Liver (tissue), 9 donors: ENCODE measurements around the gene MRPL10. TPM values are rescaled to one million over a fixed set of nuclear protein-coding genes. Genes with fewer than 3 reads are reported as not detected.

Source experiments
- DNase-seq: peaks from one replicate; pipeline ENCODE4 v3.0.0-alpha.2; 2017; ENCODE audit warnings: low spot score
- H3K27ac ChIP-seq, 2 donors: one replicate each; pipeline ENCODE4 v1.7.0; 2013; ENCODE audit warnings: inconsistent platforms in 2 of 2, low read length in 2 of 2, control low read depth in 1 of 2, low read depth in 1 of 2, mild to moderate bottlenecking in 1 of 2
- H3K27me3 ChIP-seq, 4 donors: one replicate each; pipeline versions ENCODE4 v1.6.1 to v1.7.0; 2013; ENCODE audit warnings: low read length in 3 of 4, inconsistent platforms in 1 of 4, mild to moderate bottlenecking in 1 of 4, moderate library complexity in 1 of 4; ENCODE audit not compliant: control insufficient read depth in 4 of 4, insufficient read depth in 4 of 4
- H3K36me3 ChIP-seq, 4 donors: one replicate each; pipeline versions ENCODE4 v1.6.1 to v1.7.0; 2013; ENCODE audit warnings: low read length in 3 of 4, mild to moderate bottlenecking in 3 of 4, low read depth in 1 of 4, moderate library complexity in 1 of 4; ENCODE audit not compliant: control insufficient read depth in 4 of 4, insufficient read depth in 3 of 4
- H3K4me1 ChIP-seq, 4 donors: one replicate each; pipeline versions ENCODE4 v1.6.1 to v1.7.0; 2013; ENCODE audit warnings: low read length in 3 of 4, mild to moderate bottlenecking in 3 of 4, moderate library complexity in 1 of 4; ENCODE audit not compliant: control insufficient read depth in 4 of 4, insufficient read depth in 4 of 4
- H3K4me3 ChIP-seq, 3 donors: one replicate each; pipeline versions ENCODE4 v1.6.1 to v1.7.0; 2013; ENCODE audit warnings: low read length in 3 of 3, control low read depth in 1 of 3, low read depth in 1 of 3, mild to moderate bottlenecking in 1 of 3
- H3K9ac ChIP-seq, 2 donors: one replicate each; pipeline ENCODE4 v1.7.0; 2013; ENCODE audit warnings: low read length in 2 of 2, mild to moderate bottlenecking in 2 of 2, moderate library complexity in 2 of 2, control low read depth in 1 of 2, low read depth in 1 of 2
- H3K9me3 ChIP-seq, 4 donors: one replicate each; pipeline versions ENCODE4 v1.6.1 to v1.7.0; 2013; ENCODE audit warnings: low read length in 3 of 4; ENCODE audit not compliant: control insufficient read depth in 4 of 4
- FOXA1 ChIP-seq: IDR thresholded peaks from 2 replicates; pipeline ENCODE4 v1.6.1; 2016; ENCODE audit warnings: antibody characterized with exemption
- FOXA2 ChIP-seq: IDR thresholded peaks from 2 replicates; pipeline ENCODE4 v1.6.1; 2016; ENCODE audit warnings: antibody characterized with exemption
- GABPA ChIP-seq, 2 donors: IDR thresholded peaks in 1 of 2; conservative IDR thresholded peaks in 1 of 2; 2 replicates each; pipeline ENCODE4 v1.6.1; 2016; ENCODE audit warnings: antibody characterized with exemption in 2 of 2, mild to moderate bottlenecking in 1 of 2, moderate library complexity in 1 of 2
- HNF4A ChIP-seq, 2 donors: conservative IDR thresholded peaks; 2 replicates each; pipeline ENCODE4 v1.6.1; 2016; ENCODE audit warnings: antibody characterized with exemption in 2 of 2, mild to moderate bottlenecking in 2 of 2
- HNF4G ChIP-seq: IDR thresholded peaks from 2 replicates; pipeline ENCODE4 v1.6.1; 2016; ENCODE audit warnings: antibody characterized with exemption
- NR2F2 ChIP-seq: IDR thresholded peaks from 2 replicates; pipeline ENCODE4 v1.6.1; 2016; ENCODE audit warnings: antibody characterized with exemption
- RAD21 ChIP-seq, 2 donors: IDR thresholded peaks; 2 replicates each; pipeline ENCODE4 v1.6.1; 2016; ENCODE audit warnings: antibody characterized with exemption in 2 of 2, mild to moderate bottlenecking in 2 of 2
- YY1 ChIP-seq: IDR thresholded peaks from 2 replicates; pipeline ENCODE4 v1.6.1; 2016; ENCODE audit warnings: antibody characterized with exemption, mild to moderate bottlenecking
- WGBS: extraction: QIAGEN DNeasy Blood & Tissue Kit; methylation state at CpG from one replicate; pipeline ENCODE4 v1.1.7; 2013; 5-methylcytosine and 5-hydroxymethylcytosine counted together
- polyA plus RNA-seq, 2 donors: library from polyadenylated mRNA; stranded (reverse) in 1 of 2; unstranded in 1 of 2; fragments of 200-250 nt in 1 of 2; fragments of >200 nt in 1 of 2; fragmentation: Nextera tagmentation in 1 of 2; extraction: Ambion mirVana in 1 of 2; gene quantifications; one replicate each; pipeline versions ENCODE4 v1.2.1 to v1.2.3, GENCODE V29; 2013 to 2015
- total RNA-seq, 2 donors: library from RNA; depleted of rRNA; stranded (reverse); fragments of >200 nt; gene quantifications; one replicate each; pipeline ENCODE4 v1.2.3, GENCODE V29; 2014
- TF ChIP-seq, protein P1 (sequence below): IDR thresholded peaks from 2 replicates; pipeline ENCODE4 v1.6.1; 2016; ENCODE audit warnings: antibody characterized with exemption
- TF ChIP-seq, protein P2 (sequence below): IDR thresholded peaks from 2 replicates; pipeline ENCODE4 v1.6.1; 2016; ENCODE audit warnings: antibody characterized with exemption, mild to moderate bottlenecking
- TF ChIP-seq, protein P3 (sequence below): IDR thresholded peaks from 2 replicates; pipeline ENCODE4 v1.6.1; 2016; ENCODE audit warnings: antibody characterized with exemption
- donor health status: healthy.
- donor health status: healthy.
- donor health status: healthy.
- donor health status: healthy.
- donor health status: healthy.

The MRPL10 gene
- total and polyA plus RNA-seq, 4 donors, result 10.2 to 24.9 (median 12.9) TPM

DNA sequence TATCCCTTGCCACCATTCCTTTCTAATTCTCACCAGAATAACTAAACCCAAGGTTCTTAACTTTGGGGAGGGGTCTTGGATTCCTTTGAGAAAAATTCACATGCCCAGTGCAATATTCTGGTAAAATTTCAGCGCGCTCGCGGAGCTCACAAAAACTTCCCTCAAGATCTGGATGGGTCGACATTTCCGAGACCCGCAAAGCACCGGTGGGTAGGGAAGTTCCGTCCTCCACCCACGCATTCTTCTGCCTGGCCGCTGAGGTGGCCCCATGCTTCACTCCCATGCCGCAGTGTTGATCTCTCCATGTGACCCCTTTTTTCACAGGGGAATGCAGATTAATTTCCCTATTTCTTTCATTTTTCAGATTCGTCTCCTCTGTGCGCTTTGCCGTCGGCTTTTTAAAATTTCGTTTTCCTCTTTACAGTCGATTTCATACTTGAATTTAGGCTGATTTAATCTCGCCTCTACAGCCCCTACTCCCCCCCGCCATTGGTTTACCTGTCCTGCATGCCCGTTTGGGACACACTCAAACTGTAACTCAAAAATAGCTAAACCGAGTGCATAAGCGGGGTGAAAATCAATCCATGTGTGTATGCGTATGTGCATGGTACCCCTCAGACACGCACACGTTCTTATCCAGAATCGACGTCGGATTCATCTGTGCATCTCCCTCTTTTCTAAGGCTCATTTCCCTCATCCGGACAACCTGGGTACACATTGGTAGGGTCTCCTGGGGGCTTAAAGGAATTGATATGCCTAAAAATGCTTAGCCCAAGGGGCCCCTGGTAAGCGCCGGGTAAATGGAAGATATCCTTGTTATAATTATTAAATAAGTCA is 21.0 kb upstream of the MRPL10 start (continued):
- TF ChIP-seq, protein P1, sequence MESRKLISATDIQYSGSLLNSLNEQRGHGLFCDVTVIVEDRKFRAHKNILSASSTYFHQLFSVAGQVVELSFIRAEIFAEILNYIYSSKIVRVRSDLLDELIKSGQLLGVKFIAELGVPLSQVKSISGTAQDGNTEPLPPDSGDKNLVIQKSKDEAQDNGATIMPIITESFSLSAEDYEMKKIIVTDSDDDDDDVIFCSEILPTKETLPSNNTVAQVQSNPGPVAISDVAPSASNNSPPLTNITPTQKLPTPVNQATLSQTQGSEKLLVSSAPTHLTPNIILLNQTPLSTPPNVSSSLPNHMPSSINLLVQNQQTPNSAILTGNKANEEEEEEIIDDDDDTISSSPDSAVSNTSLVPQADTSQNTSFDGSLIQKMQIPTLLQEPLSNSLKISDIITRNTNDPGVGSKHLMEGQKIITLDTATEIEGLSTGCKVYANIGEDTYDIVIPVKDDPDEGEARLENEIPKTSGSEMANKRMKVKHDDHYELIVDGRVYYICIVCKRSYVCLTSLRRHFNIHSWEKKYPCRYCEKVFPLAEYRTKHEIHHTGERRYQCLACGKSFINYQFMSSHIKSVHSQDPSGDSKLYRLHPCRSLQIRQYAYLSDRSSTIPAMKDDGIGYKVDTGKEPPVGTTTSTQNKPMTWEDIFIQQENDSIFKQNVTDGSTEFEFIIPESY, result no peak
- no peak for TF ChIP-seq NR2F2
- no peak for TF ChIP-seq HNF4A (conservative IDR thresholded peaks at IDR 0.05)
- TF ChIP-seq GABPA (IDR thresholded peaks at IDR 0.05 in 1 of 2, conservative IDR thresholded peaks at IDR 0.05 in 1 of 2), result no peak
- no peak for TF ChIP-seq YY1
- TF ChIP-seq HNF4G, result no peak

DNA sequence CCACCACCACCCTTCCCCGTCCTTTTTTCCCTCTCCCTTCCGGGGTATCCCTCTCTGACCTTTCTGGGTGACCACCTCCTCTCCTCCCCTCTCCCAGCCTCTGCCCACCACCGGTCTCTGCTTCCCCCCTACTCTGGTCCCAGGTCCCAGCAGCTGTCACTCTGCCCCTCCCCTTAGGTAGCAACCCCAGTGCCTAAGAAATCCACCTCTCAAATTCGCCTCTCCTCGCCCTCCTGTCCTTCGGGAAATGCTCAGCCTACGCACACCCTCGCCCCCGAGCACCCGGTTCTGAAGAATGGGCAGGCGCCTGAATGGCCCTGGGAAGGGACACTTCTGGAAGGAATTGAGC is 20.4 kb upstream of the MRPL10 start:
- Histone ChIP-seq H3K4me3 (no peak overlapping the region), H3K27me3 (peaks cover 0 to 23% (median 12%) of the 10 kb centered on the region in 4 donors)

More for the DNA sequence above, 20.4 kb upstream of the MRPL10 start:
- H3K4me1 ChIP-seq, result peaks cover 3 to 17% (median 11%) of the 10 kb centered on the region in 4 donors
- no peak for DNase-seq
- no peak overlapping the region for H3K9ac ChIP-seq
- no peak overlapping the region for H3K27ac ChIP-seq
- no peaks in the 10 kb centered on the region for H3K9me3 ChIP-seq
- 36% methylated on average over 11 of the region's 11 CpGs for WGBS
- TF ChIP-seq FOXA2 (no peak), HNF4A (conservative IDR thresholded peaks at IDR 0.05) (no peak), FOXA1 (no peak), RAD21 (IDR thresholded peaks at IDR 0.05) (no peak)
- TF ChIP-seq, protein P2, sequence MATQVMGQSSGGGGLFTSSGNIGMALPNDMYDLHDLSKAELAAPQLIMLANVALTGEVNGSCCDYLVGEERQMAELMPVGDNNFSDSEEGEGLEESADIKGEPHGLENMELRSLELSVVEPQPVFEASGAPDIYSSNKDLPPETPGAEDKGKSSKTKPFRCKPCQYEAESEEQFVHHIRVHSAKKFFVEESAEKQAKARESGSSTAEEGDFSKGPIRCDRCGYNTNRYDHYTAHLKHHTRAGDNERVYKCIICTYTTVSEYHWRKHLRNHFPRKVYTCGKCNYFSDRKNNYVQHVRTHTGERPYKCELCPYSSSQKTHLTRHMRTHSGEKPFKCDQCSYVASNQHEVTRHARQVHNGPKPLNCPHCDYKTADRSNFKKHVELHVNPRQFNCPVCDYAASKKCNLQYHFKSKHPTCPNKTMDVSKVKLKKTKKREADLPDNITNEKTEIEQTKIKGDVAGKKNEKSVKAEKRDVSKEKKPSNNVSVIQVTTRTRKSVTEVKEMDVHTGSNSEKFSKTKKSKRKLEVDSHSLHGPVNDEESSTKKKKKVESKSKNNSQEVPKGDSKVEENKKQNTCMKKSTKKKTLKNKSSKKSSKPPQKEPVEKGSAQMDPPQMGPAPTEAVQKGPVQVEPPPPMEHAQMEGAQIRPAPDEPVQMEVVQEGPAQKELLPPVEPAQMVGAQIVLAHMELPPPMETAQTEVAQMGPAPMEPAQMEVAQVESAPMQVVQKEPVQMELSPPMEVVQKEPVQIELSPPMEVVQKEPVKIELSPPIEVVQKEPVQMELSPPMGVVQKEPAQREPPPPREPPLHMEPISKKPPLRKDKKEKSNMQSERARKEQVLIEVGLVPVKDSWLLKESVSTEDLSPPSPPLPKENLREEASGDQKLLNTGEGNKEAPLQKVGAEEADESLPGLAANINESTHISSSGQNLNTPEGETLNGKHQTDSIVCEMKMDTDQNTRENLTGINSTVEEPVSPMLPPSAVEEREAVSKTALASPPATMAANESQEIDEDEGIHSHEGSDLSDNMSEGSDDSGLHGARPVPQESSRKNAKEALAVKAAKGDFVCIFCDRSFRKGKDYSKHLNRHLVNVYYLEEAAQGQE, result no peak
- TF ChIP-seq, protein P1, result no peak
- TF ChIP-seq, protein P3, sequence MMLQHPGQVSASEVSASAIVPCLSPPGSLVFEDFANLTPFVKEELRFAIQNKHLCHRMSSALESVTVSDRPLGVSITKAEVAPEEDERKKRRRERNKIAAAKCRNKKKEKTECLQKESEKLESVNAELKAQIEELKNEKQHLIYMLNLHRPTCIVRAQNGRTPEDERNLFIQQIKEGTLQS, result no peak
- H3K36me3 ChIP-seq, result no peaks in the 10 kb centered on the region
